Astrocyte of the cerebellum (primary cell): Measurements from ENCODE around the gene ZDHHC16.
"Not testable (repeated sequence)": the region's sequence is repeated elsewhere in the genome, so short reads cannot be mapped to it uniquely, and the experiment has no call there.

Source experiments
- DNase-seq: peaks from one replicate; pipeline ENCODE4 v3.0.0-alpha.2; 2011; ENCODE audit warnings: low read depth
- H3K4me3 ChIP-seq: 2 replicates; pipeline ENCODE4 v1.5.1; 2011; ENCODE audit warnings: mild to moderate bottlenecking, low read depth, low read length, moderate library complexity
- CTCF ChIP-seq: IDR thresholded peaks from 2 replicates; pipeline ENCODE4 v1.5.1; 2012; ENCODE audit warnings: low read length, low read depth, moderate library complexity, mild to moderate bottlenecking; ENCODE audit errors: missing control alignments
- in situ Hi-C: cut with HindIII; loops from 2 replicates; pipeline ENCODE4 v1.10.0; 2017; ENCODE audit warnings: low sequenced_read_pairs

ZDHHC16 gene

GRCh38 chr10:97475936-97476594 is 30.1 kb downstream of the ZDHHC16 start:
- in situ Hi-C loops = no loop called here
- TF ChIP-seq CTCF = no peak
- no peak overlapping the region for H3K4me3 ChIP-seq
- no peak for DNase-seq

GRCh38 chr10:97479410-97479809 is 33.4 kb downstream of the ZDHHC16 start:
- H3K4me3 ChIP-seq, DNase-seq, in situ Hi-C loops: not testable (repeated sequence)

- in situ Hi-C loops = no loop called here
- no peak for DNase-seq
- H3K4me3 ChIP-seq = no peak overlapping the region
- no peak for TF ChIP-seq CTCF
Observed at GRCh38 chr10:97479939-97480338, 34.0 kb downstream of the ZDHHC16 start.

- no peak for TF ChIP-seq CTCF
- no peak overlapping the region for H3K4me3 ChIP-seq
- DNase-seq = no peak
- in situ Hi-C loops = no loop called here
Observed at GRCh38 chr10:97481071-97481470, 35.1 kb downstream of the ZDHHC16 start.

GRCh38 chr10:97482381-97482780 is 36.4 kb downstream of the ZDHHC16 start:
- DNase-seq = no peak
- TF ChIP-seq CTCF = no peak
- H3K4me3 ChIP-seq = no peak overlapping the region
- in situ Hi-C loops = no loop called here

- H3K4me3 ChIP-seq = no peak overlapping the region
- in situ Hi-C loops = no loop called here
- DNase-seq = no peak
- TF ChIP-seq CTCF = no peak
Observed at GRCh38 chr10:97483506-97483905, 37.5 kb downstream of the ZDHHC16 start.

- no peak for TF ChIP-seq CTCF
Observed at GRCh38 chr10:97483921-97484320, 37.9 kb downstream of the ZDHHC16 start.

More at GRCh38 chr10:97483921-97484320, 37.9 kb downstream of the ZDHHC16 start:
- H3K4me3 ChIP-seq = no peak overlapping the region
- in situ Hi-C loops = no loop called here
- DNase-seq = no peak
